Mucosa of descending colon (tissue), 3 donors: ENCODE data around the gene FN3KRP. TPM values are rescaled to one million over a fixed set of nuclear protein-coding genes. Genes with fewer than 3 reads are reported as not detected.
A peak's percentile ranks its signal among the peaks of the same experiment; 100 is the strongest.

Source experiments
- ATAC-seq: fragments of 200-7000 bp; cut with Tn5 transposase; one replicate; pipeline ENCODE4 v1.9.1; 2020; ENCODE audit warnings: mild to moderate bottlenecking, moderate library complexity
- DNase-seq, 3 donors: peaks; one replicate each; pipeline ENCODE4 v3.0.0-alpha.2; 2020
- H3K36me3 ChIP-seq: fragments of 200-600 bp; one replicate; pipeline ENCODE4 v1.8.0; 2021; ENCODE audit warnings: low read depth, mild to moderate bottlenecking
- H3K4me1 ChIP-seq: fragments of 200-600 bp; one replicate; pipeline ENCODE4 v1.8.0; 2021; ENCODE audit warnings: low read depth, mild to moderate bottlenecking
- H3K4me3 ChIP-seq: fragments of 200-600 bp; one replicate; pipeline ENCODE4 v1.8.0; 2021; ENCODE audit warnings: mild to moderate bottlenecking
- H3K9me3 ChIP-seq: fragments of 200-600 bp; one replicate; pipeline ENCODE4 v1.8.0; 2021; ENCODE audit warnings: mild to moderate bottlenecking
- CTCF ChIP-seq: fragments of 200-600 bp; IDR thresholded peaks from one replicate; pipeline ENCODE4 v1.8.0; 2022; ENCODE audit warnings: antibody characterized with exemption, mild to moderate bottlenecking
- intact Hi-C, 2 donors: fragments of 100-400 bp; cut with DNase I in 1 of 2; cut with micrococcal nuclease in 1 of 2; formaldehyde crosslinking; loops; one replicate each; pipeline versions ENCODE4 v1.11.0 to v1.11.1; 2022; cut with DNase I, micrococcal nuclease
- total RNA-seq, 3 donors: library from RNA; stranded (reverse); fragmentation: NEBNext Ultra II Directional in 2 of 3; extraction: Animal tissue kit (Norgen Biotek cat#: 25700) in 2 of 3; gene quantifications; one replicate each; pipeline versions ENCODE4 v1.2.1 to v1.2.4, GENCODE V29; 2021 to 2023
- donor health status: DM: no; HTN: no; CAD: no; lungs with moderate emphysema.
- donor health status: DM: no; HTN: no; CAD: no.
- donor health status: DM: no; HTN: yes; CAD: no.

The FN3KRP gene
- total RNA-seq, 3 donors from 2014 or later = 30.8 to 36.1 (median 34.8) TPM

- no peak for ATAC-seq
- no peak for DNase-seq
- H3K36me3 ChIP-seq = no peaks in the 10 kb centered on the region
Observed at GRCh38 chr17:82720204-82720603, 3.7 kb downstream of the FN3KRP start.

GRCh38 chr17:82722341-82723013 lies 6.0 kb downstream of the FN3KRP start:
- DNase-seq = no peak
- ATAC-seq = no peak
- no peak overlapping the region for H3K4me3 ChIP-seq
- intact Hi-C loops = no loop called here
- no peaks in the 10 kb centered on the region for H3K9me3 ChIP-seq
- peaks cover 5% of the 10 kb centered on the region for H3K4me1 ChIP-seq
- no peak for TF ChIP-seq CTCF
- H3K36me3 ChIP-seq = no peaks in the 10 kb centered on the region

More at GRCh38 chr17:82720204-82720603, 3.7 kb downstream of the FN3KRP start:
- intact Hi-C loops = no loop called here
- Histone ChIP-seq H3K4me3 (no peak overlapping the region), H3K4me1 (peaks cover 11% of the 10 kb centered on the region), H3K9me3 (no peaks in the 10 kb centered on the region)
- TF ChIP-seq CTCF = no peak

- Histone ChIP-seq H3K36me3 (no peaks in the 10 kb centered on the region), H3K4me1 (no peaks in the 10 kb centered on the region), H3K4me3 (no peak overlapping the region), H3K9me3 (no peaks in the 10 kb centered on the region)
- no peak for TF ChIP-seq CTCF
- ATAC-seq (no peak), DNase-seq (no peak)
- intact Hi-C loops = no loop called here
Observed at GRCh38 chr17:82723169-82723807, 6.8 kb downstream of the FN3KRP start.

- TF ChIP-seq CTCF = no peak
- H3K36me3 ChIP-seq = no peaks in the 10 kb centered on the region
- H3K4me3 ChIP-seq = no peak overlapping the region
Observed at GRCh38 chr17:82726427-82726826, 9.9 kb downstream of the FN3KRP start.

GRCh38 chr17:82729479-82730260 lies 13.2 kb downstream of the FN3KRP start:
- Histone ChIP-seq H3K4me1 (no peaks in the 10 kb centered on the region), H3K9me3 (no peaks in the 10 kb centered on the region), H3K36me3 (no peaks in the 10 kb centered on the region), H3K4me3 (no peak overlapping the region)
- no peak for TF ChIP-seq CTCF
- peak; percentile 22 for ATAC-seq
- DNase-seq = no peak
- intact Hi-C loops = no loop called here

More at GRCh38 chr17:82726427-82726826, 9.9 kb downstream of the FN3KRP start:
- DNase-seq (no peak), ATAC-seq (no peak)
- intact Hi-C loops = no loop called here
- Histone ChIP-seq H3K4me1 (no peaks in the 10 kb centered on the region), H3K9me3 (no peaks in the 10 kb centered on the region)
